ENCODE data around the gene PNMA1. TPM values are rescaled to one million over a fixed set of nuclear protein-coding genes. Genes with fewer than 3 reads are reported as not detected.

Gene PNMA1
- polyA plus RNA-seq, 6 donors from 2014 or later = 10.6 to 19.7 (median 15.4) TPM

DNA sequence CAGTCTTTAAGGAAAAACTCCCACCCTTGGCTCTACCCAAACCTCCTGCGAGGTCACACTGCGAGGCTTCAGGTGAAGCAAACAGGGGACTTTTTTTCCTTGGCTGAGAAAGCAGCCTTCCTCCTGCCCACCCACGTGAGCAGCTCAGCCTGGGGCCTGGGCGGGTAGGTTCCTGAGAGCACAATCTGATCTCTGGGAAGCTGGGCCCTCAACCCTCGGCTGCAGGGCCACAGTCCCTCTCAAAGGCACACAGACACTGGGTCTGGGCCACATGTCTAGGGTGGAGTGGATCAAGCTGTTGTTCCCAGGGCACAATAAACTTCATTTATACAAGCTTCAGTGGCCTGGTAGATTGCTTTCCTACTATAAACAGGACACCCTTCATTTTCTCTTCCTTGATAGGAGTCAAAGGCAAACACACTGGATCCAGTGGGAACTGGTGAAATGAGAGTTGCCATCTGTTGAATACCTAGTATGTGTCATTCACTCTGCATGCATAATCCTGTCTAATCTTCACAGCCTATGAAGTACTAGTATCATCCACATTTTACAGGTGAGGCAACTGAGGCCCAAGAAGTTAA lies 41.3 kb upstream of the PNMA1 start:
- Mint-ChIP-seq H3K27me3 (no peaks in the 10 kb centered on the region), H3K4me1 (peaks cover 75 to 89% (median 85%) of the 10 kb centered on the region in 3 donors), H3K9me3 (no peaks in the 10 kb centered on the region), H3K4me3 (peak overlapping the region; percentile 77 to 97 (median 89)), H3K27ac (peak overlapping the region; percentile 95 to 99 (median 97)), H3K36me3 (no peaks in the 10 kb centered on the region)
- DNase-seq (peak; percentile 34), ATAC-seq (ENCODE audit: low read depth in 2 of 2) (no peak)

DNA sequence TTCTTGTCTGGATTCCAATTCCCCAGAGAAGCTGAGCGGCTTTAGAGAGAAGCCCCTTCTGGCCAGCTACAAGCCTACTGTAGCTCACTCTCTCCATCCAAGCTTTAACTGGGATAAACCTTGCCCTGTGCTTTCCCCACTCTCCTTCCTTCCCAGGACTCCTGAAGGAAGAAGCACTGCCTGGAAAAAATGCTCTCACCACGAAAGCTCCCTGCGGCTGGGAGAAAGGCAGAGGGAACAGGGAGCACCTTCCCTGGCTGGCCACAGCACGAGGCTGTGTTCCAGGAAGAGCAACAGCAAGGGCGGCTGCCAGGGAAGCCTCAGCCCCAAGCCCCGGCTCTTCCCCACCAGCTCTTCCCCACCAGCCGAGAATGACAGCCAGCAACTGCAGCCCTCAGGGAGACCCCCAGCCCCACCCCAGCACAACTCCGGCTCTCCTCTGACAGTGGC lies 40.8 kb upstream of the PNMA1 start:
- Mint-ChIP-seq H3K27me3 (no peaks in the 10 kb centered on the region), H3K27ac (peak overlapping the region; percentile 95 to 99 (median 98)), H3K4me1 (peaks cover 71 to 89% (median 87%) of the 10 kb centered on the region in 3 donors), H3K36me3 (no peaks in the 10 kb centered on the region), H3K9me3 (no peaks in the 10 kb centered on the region), H3K4me3 (peak overlapping the region; percentile 77 to 97 (median 89))
- no peak for DNase-seq
- ATAC-seq (ENCODE audit: low read depth in 2 of 2) = no peak

DNA sequence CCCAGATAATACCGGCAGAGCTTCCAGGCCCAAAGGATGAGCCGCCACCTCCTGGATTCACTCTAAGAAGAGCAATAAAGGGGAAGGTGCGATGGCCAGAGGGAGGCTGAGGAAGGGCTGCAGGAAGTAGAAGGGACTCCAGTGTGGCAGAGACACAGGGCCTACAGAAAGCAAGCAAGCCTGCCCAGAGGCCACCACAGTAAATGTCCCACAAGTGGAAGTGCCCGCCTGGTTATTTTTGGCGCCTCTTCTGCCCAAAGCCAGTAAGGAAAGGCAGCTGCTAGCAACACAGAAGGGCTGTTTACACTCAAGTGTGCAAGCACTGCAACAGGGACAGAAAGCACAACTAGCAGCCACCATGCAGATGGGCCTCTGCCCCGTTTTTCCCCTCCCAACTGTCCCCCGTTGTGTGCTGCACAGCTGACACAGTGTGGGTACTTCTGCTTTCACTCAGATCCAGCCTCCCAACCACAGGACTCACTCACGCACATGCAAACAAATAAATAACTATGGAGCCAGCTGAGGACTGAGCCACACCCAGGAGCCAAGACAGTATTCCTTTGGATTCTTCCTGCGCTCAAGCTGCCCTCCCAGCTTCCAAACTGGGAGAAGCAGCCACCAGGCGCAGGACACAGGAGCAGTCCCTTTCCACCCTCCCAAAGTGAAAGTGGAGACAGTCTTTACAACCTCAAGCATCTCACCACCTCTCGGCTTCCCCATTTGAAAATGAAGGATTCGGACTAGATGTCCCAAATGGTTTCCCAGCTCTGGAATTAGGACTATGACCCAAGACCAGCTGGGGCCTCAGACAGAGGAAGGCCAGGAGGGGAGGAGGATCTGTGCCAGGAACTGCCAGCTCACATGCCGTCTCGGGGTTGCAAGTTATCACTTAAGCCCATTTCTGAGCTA lies 40.0 kb upstream of the PNMA1 start:
- peak overlapping the region; percentile 77 to 97 (median 89) for H3K4me3 Mint-ChIP-seq
- H3K4me1 Mint-ChIP-seq = peaks cover 74 to 94% (median 92%) of the 10 kb centered on the region in 3 donors
- H3K9me3 Mint-ChIP-seq = no peaks in the 10 kb centered on the region
- H3K27ac Mint-ChIP-seq = peak overlapping the region; percentile 95 to 99 (median 98)
- no peaks in the 10 kb centered on the region for H3K36me3 Mint-ChIP-seq
- peak; percentile 63 for ATAC-seq (ENCODE audit: low read depth in 2 of 2)
- H3K27me3 Mint-ChIP-seq = no peaks in the 10 kb centered on the region
- peak; percentile 84 for DNase-seq

DNA sequence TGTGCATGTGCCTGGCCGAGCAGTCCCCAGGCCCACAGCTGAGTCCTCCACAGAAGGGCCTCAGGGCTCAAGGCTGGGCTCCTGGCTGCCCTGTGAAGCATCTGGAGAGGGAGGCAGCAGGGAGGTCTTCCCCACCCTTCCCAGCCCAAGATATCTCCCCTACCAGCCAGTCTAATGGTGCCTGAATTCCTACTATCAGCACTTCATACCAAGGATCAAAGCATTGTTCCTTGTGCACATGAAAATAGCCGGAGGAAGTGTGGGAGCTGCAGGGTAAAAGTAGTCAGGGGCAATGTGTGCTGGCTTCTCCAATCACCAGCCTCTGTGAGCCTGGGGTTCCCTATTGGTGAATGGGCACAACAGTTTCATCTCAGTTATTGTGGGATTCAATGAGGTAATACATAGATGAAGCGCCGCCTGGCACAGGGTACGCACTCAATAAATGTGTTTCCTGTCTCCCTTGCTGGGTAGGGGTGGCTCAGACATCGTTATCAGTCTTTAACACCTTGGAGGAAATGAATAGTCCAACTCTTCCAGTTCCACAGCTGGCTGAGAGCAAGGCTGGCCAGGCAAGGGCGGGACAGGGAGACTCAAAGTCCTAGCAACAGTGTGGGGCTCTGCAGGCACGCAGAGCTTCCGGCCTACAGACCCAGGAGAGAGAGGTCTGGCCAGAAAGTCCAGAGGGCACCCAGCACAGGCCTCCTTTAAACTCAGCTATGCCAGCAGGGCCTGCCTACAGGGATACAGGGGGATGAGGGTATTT lies 39.1 kb upstream of the PNMA1 start:
- peak; percentile 12 to 13 for ATAC-seq (ENCODE audit: low read depth in 2 of 2)
- Mint-ChIP-seq H3K4me3 (peak overlapping the region; percentile 77 to 97 (median 89)), H3K9me3 (no peaks in the 10 kb centered on the region), H3K27ac (peak overlapping the region; percentile 95 to 99 (median 96)), H3K27me3 (no peaks in the 10 kb centered on the region), H3K36me3 (no peaks in the 10 kb centered on the region), H3K4me1 (peaks cover 77 to 99% (median 94%) of the 10 kb centered on the region in 3 donors)
- peak; percentile 41 for DNase-seq

DNA sequence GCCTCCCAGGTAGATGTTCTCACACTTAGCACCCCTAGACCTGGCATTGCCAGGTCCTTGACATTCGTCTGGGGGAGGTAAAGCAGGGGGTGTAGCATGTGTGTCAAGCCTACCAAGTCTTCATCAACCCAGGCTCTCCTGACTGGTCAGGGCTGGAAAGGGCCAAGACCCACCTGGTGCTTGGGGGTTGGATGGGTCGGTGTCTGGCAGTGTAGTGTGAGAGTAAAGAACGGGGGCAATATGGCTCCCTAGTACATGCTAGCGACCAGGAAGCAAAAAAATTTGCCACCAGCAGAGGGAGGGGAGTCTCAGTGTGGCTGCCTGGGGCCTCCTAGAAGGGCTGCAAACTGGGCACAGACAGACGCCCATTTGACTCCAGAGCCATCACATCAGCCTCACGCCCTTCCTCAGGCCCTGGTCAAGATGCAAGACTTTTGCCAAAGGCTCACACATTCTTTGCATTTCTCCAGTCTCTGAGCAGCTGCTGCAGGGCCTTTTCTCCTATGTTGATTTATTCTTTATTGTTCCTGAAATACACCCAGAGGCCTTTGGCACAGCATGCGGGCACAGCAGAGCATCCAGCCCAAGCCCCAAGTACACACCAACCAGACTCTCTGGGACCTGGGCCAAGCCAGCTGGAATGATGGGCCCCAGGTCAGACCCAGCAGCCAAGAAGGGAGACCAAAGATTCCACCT lies 38.3 kb upstream of the PNMA1 start:
- Mint-ChIP-seq H3K9me3 (no peaks in the 10 kb centered on the region), H3K4me3 (peak overlapping the region; percentile 77 to 97 (median 89)), H3K36me3 (no peaks in the 10 kb centered on the region), H3K4me1 (peaks cover 77 to 99% (median 93%) of the 10 kb centered on the region in 3 donors), H3K27ac (peak overlapping the region; percentile 95 to 98 (median 96)), H3K27me3 (no peaks in the 10 kb centered on the region)
- peak; percentile 44 for DNase-seq
- ATAC-seq (ENCODE audit: low read depth in 2 of 2) = peak; percentile 18 to 24

DNA sequence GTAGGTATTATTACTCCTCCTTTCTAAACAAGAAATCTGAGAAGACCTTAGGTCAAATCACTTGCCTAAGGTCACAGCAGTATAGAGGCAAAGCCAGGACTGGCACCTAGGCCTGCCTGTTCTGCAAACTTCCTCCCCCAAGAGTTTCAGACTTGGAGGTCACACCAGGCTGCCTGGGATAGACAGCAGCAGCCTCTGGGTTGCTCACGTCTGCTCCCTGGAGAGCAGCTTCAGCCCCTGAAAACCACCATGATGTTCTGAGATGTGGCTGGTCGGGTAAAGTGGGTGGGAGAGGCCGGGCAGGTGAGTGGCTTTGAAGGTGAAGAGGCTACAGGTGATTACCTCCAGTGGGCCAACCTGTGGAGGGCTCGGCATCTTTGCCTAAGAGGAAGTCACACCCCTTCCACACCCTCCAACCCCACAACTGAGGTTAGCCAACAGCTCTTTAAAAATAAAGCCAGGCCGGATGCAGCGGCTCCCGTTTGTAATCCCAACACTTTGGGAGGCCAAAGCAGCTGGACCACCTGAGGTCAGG lies 37.0 kb upstream of the PNMA1 start:
- DNase-seq (peak; percentile 59), ATAC-seq (ENCODE audit: low read depth in 2 of 2) (peak; percentile 38)
- no peaks in the 10 kb centered on the region for H3K9me3 Mint-ChIP-seq
- no peaks in the 10 kb centered on the region for H3K27me3 Mint-ChIP-seq
- H3K27ac Mint-ChIP-seq = peak overlapping the region; percentile 82 to 98 (median 96)
- peak overlapping the region; percentile 56 to 97 (median 88) for H3K4me3 Mint-ChIP-seq
- H3K4me1 Mint-ChIP-seq = peaks cover 76 to 99% (median 92%) of the 10 kb centered on the region in 3 donors
- no peaks in the 10 kb centered on the region for H3K36me3 Mint-ChIP-seq

DNA sequence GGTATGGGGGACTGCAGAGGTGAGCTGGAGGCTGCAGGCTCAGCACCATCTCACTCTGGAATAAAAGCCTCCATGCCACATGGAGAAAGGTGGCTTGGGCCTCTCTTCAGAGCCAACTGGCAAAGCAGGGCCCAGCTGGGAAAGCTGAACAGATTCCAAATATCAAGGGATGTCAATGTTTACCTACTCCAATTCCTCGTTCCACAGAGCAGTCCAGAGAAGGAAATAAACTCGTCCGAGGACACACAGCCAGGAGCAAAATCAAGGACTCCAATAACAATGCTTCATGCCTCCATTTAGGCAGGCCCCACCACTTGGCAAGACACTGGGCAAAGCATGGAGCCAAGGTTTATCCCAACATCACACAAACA lies 36.3 kb upstream of the PNMA1 start:
- no peaks in the 10 kb centered on the region for H3K9me3 Mint-ChIP-seq
- ATAC-seq (ENCODE audit: low read depth in 2 of 2) (no peak), DNase-seq (no peak)
- H3K36me3 Mint-ChIP-seq = no peaks in the 10 kb centered on the region
- peak overlapping the region in 7 of 8 donors; percentile 23 to 97 (median 79) for H3K4me3 Mint-ChIP-seq
- peak overlapping the region; percentile 88 to 98 (median 96) for H3K27ac Mint-ChIP-seq
- no peaks in the 10 kb centered on the region for H3K27me3 Mint-ChIP-seq
- H3K4me1 Mint-ChIP-seq = peaks cover 70 to 99% (median 92%) of the 10 kb centered on the region in 3 donors

DNA sequence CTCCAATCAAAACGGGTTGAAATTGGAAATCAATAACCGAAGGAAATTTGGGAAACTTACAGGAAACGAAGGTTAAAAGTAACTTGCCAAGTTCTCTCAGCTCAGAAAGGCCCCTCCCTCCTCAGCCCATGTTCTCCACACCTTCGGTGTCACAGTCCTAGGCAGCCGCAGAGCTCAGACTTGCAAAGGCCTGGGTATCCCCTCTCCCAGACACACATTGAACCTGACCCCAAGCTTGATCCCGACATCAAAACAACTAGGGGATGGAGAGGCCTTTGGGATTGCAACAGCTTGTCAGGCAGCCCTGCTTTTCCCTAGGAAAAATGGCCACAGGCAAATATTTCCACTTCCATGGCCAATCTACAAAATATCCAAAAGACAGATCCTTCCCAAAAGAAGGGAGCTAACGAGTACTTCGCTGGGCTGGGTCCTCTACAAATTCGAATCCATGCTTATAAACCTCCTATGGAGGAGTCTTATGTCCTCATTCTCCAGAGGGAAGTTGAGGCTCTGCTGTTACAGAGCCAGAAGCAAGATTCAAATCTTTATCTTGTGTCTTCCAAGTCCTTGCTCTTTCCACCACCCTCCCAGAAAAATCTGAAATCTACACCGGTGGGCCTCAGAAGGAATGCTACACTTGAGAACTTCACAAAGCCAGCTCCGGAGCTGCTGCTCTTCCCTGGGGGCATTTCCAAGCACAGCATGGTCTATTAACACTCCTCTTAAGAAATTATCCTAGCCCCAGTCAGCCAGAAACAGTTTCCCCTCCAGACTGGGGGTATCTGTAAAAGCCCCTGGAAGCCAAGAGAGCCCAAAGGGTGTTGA lies 35.7 kb upstream of the PNMA1 start:
- Mint-ChIP-seq H3K4me1 (peaks cover 70 to 99% (median 92%) of the 10 kb centered on the region in 3 donors), H3K36me3 (no peaks in the 10 kb centered on the region), H3K4me3 (peak overlapping the region in 5 of 8 donors; percentile 70 to 97 (median 81)), H3K9me3 (no peaks in the 10 kb centered on the region), H3K27me3 (no peaks in the 10 kb centered on the region), H3K27ac (peak overlapping the region; percentile 9 to 98 (median 89))
- DNase-seq (no peak), ATAC-seq (ENCODE audit: low read depth in 2 of 2) (no peak)

DNA sequence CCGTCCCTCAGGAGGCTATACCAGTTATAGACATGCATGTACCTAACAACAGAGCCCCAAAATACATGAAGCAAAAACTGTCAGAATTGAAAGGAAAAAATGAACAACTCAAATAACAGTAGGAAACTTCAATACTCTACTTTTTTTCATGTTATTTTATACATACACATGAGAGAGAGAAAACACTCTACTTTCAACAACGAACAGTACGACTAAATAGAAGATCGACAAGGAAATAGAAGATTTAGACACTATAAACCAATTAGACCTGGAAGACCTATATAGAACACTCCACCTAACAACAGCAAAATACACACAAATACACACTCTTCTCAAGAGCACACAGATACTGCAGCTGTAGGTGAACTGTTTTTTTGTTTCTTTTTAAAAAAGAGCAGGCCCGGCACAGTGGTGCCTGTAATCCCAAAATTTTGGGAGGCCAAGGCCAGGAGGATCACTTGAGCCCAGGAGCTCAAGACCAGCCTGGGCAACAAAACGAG lies 34.7 kb upstream of the PNMA1 start:
- Mint-ChIP-seq H3K9me3 (no peaks in the 10 kb centered on the region), H3K36me3 (no peaks in the 10 kb centered on the region), H3K27ac (peak overlapping the region in 5 of 6 donors; percentile 37 to 98 (median 88)), H3K4me1 (peaks cover 71 to 99% (median 94%) of the 10 kb centered on the region in 3 donors), H3K27me3 (no peaks in the 10 kb centered on the region), H3K4me3 (peak overlapping the region in 6 of 8 donors; percentile 18 to 82 (median 44))
- no peak for DNase-seq
- no peak for ATAC-seq (ENCODE audit: low read depth in 2 of 2)

DNA sequence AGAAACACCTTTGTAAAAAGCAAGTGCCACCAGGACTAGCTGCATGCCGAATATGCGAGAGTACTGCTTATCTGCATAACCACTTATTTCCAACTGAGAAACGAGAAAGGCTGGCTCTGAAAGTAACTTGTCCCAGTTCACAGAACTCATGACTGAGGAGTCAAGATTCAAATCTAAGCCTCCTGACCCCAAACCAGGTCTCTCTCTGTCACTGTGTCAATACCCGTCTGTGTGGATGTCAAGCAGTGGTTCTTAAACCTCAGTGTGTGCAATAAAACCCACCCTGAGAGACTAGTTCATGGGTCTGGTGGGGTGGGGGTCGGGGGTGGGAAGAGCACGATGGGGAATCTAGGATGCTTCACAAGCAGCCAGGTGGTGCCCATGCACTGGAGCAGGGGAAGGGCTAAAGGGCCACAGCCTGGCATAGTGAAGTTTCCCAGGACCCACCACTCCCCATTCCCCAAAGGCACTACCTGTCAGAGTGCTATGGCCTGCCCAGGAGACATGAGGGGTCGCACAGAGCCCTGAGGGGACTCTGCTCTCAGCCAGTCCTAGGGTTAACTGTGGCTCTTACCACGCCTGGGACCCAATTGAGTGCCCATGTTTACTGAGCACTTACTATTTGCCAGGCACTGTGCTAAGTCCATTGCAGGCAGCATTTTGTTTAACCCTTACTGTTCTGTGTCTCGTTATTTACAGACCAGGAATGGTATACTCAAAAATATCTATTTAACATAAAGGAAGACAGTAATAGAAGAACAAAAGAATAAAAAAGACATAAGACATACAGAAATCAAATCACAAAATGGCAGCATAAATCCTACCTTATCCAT lies 33.4 kb upstream of the PNMA1 start:
- Mint-ChIP-seq H3K27me3 (no peaks in the 10 kb centered on the region), H3K4me3 (peak overlapping the region; percentile 22 to 90 (median 68)), H3K4me1 (peaks cover 72 to 99% (median 94%) of the 10 kb centered on the region in 3 donors), H3K36me3 (no peaks in the 10 kb centered on the region), H3K27ac (peak overlapping the region; percentile 66 to 98 (median 96)), H3K9me3 (no peaks in the 10 kb centered on the region)
- ATAC-seq (ENCODE audit: low read depth in 2 of 2) (no peak), DNase-seq (no peak)
